Measurements from ENCODE around the gene CROCC.
"Not testable (repeated sequence)": the region's sequence is repeated elsewhere in the genome, so short reads cannot be mapped to it uniquely, and the experiment has no call there.

DNA sequence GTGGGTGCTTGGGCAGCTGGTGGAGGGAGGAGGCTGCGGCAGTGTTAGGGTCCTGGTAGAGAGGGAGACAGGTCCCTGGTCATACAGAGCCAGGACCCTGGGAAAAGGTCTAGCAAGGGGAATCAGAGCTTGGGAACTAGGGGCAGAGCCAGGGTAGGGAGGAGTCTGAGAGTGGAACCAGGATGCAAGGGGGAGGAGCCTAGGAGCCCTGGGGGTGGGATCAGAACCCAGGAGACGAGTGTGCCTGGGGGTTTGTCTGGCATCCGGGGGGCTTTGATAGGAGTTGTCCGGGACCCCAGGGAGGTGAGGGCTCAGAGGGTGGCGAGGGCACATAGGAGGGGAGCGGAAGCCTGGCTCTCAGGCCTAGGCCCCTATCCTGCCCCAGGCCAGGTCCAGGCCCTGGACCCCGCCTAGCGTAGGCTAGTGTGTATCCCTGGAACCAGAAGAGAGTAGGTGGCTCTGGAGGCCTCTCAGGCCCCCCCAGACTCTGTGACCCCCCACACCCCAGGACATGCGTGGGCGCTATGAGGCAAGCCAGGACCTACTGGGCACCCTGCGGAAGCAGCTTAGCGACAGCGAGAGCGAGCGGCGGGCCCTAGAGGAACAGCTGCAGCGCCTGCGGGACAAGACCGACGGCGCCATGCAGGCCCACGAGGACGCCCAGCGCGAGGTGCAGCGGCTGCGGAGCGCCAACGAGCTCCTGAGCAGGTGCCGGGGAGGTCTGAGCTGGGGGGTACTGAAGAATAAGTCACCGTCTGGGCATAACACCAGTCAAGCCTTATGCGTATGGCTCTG is 17.9 kb downstream of the CROCC start:
- TF ChIP-seq POLR2A (IDR thresholded peaks at IDR 0.05) = not testable (repeated sequence)
- TF ChIP-seq, protein P1, sequence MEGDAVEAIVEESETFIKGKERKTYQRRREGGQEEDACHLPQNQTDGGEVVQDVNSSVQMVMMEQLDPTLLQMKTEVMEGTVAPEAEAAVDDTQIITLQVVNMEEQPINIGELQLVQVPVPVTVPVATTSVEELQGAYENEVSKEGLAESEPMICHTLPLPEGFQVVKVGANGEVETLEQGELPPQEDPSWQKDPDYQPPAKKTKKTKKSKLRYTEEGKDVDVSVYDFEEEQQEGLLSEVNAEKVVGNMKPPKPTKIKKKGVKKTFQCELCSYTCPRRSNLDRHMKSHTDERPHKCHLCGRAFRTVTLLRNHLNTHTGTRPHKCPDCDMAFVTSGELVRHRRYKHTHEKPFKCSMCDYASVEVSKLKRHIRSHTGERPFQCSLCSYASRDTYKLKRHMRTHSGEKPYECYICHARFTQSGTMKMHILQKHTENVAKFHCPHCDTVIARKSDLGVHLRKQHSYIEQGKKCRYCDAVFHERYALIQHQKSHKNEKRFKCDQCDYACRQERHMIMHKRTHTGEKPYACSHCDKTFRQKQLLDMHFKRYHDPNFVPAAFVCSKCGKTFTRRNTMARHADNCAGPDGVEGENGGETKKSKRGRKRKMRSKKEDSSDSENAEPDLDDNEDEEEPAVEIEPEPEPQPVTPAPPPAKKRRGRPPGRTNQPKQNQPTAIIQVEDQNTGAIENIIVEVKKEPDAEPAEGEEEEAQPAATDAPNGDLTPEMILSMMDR (IDR thresholded peaks at IDR 0.05) = not testable (repeated sequence)

Data from thyroid gland (tissue), 4 donors.